ENCODE measurements around the gene CNTNAP2.

CNTNAP2 gene

DNA sequence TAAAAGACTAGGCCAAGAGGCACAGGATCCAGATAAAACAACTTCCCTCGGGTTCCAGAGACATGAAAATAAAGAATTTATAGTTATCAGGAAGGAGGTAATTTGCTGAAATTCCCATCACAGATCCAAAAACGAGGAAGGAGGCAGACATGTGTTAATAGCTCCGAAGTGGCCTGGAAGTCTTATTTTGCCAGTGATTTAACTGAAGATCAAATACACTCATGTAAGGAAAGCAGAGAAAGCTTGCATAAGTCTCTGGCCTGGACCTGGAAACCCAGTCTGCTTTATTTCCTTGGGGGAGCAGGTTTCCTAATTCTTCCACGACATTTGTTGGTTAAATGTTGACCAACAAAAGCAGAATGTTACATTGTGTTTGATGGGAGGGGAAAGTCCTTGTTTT lies 1975.3 kb downstream of the CNTNAP2 start:
- DNase-seq = no peak

DNA sequence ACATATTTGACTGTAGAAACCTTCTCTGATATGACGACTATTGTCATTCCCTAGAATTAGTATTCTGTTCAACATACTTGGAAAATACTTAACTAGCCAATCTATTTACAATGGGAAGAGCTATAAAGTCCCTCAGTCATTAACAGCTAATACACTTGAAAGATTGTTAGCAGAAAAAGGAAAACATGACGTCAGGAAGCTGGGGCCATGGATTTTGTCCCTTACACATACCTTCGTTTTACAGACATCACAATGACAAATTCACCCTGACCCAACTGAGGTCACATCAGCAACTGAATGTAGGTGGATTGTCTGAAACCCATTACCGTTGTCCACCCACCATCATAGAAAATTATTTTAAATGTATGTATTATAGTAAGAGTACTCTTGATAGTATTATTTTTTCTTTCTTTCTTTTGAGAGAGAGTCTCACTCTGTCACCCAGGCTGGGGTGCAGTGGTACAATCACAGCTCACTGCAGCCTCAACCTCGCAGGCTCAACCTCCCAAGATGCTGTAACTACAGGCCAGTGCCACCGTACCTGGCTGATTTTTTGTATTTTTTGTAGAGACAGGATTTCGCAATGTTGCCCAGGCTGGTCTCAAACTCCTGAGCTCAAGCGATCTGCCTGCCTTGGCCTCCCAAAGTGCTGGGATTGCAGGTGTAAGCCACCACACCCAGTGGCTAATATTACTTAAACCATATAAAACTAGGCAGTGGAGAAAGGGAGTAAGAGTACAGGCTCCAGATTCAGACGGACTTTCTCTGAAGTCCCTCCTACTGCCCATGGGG lies 1977.0 kb downstream of the CNTNAP2 start:
- DNase-seq = no peak

DNA sequence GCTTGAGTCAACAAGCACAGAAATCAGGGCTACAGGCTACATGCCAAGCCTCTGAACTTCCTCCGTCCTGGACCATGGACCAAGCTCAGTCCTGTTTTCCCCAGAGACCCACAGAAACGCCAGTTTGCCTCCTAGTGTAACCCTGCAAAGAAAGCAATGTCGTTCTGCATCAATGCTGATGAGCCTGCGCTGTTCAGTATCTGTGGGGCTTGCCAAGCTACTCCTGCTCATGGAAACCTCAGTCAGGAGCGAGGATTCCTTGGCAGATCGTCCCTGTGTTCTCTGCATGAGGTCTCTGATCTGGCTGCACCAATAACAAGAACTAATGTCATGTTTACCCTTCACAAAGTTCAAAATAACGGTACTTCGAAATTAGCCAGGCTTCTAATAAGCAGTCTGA lies 1978.5 kb downstream of the CNTNAP2 start:
- no peak for DNase-seq

DNA sequence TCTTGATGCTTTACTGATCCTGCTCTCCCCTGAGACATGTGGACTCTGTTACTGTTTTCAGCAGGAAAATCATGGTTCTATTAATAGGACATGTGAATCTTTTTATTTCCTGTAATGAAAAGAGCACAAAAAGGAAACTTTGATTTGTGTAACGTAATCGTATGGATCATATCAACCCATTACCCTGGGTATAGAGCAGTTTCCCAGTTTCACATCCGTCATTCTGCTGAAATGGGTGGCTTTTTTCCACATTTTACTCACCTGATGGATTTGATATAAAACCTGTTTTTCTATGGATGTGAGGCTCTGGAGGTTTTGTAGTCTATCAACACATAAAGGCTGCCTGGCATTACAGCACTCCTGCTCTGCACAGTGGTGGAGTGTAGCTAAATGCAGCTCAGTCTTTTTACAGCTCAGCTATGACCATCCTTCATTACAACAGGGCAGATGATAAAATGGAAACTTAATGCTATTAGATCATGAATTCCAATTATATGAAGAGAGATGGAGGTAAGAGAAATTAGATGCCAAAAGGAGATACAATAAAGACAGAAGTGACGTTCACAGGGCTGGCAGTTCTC lies 1987.6 kb downstream of the CNTNAP2 start:
- DNase-seq = no peak

GRCh38 chr7:148104924-148105323 lies 1988.3 kb downstream of the CNTNAP2 start:
- DNase-seq = no peak

GRCh38 chr7:148105853-148106252 lies 1989.3 kb downstream of the CNTNAP2 start:
- DNase-seq = no peak

DNA sequence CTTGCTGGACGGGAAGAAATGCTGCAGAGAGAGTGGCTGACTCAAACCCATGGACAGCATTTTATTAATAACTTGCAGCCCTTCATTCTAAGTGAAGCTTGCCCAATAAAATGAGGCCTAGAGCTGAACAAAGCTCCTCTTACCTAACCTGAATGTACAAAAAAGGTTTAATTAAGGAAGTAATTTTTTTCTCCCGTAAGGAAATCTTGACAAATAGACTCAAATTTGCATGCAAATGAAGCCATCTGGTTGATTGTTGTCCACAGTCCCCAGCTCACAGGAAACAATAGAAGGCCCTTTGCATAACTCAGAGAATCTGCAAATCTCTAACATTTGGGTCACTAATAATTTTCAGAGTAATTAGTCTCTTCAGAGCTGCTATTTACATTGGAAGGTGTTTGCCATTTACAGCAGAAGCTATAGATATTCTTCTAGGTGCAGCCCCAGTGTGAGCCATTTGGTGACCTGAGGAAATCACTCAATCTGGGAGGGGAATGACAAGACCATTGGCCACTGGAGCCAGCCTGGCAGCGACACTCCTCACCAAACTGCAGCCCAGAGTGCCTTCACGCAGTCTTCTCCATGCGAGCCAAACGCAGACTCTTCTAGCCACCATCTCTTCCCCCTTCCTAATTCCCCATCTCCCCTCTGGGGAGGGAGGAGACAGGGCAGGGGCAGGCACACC lies 1991.0 kb downstream of the CNTNAP2 start:
- DNase-seq = no peak

DNA sequence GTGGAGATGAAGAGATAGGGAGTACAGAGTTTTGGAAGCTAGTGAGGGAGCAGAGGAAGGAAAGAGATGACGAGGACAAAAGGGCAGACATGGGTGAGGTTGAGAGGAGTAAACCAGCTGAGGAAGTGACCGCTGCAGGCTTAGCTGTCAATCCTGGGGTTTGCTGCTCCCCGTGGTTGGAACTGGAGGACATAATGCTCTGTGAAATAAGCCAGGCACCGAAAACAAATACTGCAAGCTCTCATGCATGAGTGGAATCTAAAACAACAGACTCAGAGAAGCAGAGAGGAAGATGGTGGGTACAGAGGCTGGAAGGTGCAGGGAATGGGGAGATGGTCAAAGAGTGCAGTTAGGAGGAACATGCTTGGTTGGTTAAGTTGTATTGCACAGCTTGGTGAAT lies 1991.8 kb downstream of the CNTNAP2 start:
- no peak for DNase-seq

- DNase-seq = no peak
Observed at GRCh38 chr7:148110097-148110868, 1993.7 kb downstream of the CNTNAP2 start.

DNA sequence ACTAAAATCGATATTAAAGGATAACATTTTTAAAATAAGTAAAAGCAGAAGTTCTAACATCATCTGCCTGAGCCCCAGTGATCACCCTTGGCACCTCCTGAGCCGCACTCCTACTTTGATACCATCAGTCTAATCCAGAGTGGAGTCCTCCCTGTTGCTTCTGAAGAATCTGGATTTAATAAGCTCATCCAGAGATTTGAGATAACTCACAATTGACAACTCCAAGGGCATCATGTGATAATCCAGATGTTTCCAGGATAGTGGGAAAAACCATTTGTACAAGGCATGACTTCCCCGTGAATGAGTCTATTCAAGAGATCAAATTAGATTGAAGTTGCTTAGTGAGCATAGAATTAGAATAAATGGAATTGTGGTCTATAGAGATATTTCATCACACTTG lies 1998.2 kb downstream of the CNTNAP2 start:
- DNase-seq = no peak

GRCh38 chr7:148115308-148115707 lies 1998.7 kb downstream of the CNTNAP2 start:
- no peak for DNase-seq

- DNase-seq = no peak
Observed at GRCh38 chr7:148116195-148116594, 1999.6 kb downstream of the CNTNAP2 start.

- no peak for DNase-seq
Observed at GRCh38 chr7:148116829-148117403, 2000.3 kb downstream of the CNTNAP2 start.

DNA sequence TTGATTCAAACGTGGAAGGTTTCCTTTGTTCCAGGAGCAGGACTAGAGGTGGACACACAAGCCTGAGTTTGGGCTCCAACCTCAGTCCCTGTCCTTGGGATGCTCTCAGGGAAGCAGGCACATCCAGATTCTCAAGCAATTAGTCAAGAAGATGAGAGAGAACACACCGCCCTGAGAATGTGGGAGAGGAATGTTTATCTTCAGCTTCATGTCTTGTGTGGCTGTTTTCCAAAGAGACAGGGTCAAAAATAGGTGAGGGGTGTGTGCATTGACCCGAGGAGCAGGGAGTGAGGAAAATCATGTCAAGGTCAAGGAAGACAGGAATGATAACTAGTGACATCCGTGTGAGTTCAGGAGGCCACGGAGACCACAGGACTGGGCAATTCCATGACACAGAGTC lies 2001.8 kb downstream of the CNTNAP2 start:
- DNase-seq = no peak

DNA sequence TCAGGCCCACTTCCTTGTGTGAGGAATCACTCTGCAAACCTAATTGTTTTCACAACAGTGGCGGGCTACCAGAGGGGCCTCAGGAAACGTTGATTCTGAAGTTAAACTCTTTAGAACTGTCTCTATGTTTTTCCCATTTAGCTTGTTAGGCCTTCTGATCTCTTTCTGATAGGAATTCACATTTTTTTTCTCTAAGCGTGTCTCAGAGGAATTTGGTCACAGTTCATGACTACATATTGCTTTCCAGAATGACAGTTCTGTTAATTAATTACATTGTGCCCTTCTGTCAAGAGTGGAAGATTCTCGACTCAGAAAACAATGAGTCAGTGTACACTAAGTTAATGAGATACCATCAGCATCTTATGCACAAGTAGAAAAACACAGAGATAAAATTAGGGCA lies 2004.8 kb downstream of the CNTNAP2 start:
- DNase-seq = no peak

GRCh38 chr7:148121847-148122246 lies 2005.2 kb downstream of the CNTNAP2 start:
- DNase-seq = no peak

DNA sequence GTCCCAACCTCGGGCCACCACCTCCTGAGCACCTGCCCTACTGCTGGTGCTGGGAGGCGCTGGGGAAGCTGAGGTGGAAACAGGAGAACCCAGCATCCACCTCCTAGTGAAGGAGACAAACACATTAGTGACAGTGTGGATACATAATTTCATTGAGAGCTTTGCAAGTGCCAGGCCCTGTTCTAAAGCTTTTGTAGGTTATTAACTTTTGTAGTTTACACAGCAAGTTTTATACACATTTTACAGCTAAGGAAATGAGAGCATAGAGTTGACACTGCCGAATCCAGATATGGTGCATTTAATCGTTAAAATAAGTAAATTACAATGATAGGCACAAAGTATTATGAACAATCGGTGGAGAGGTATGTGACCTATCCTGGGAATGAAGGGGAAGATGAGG lies 2007.9 kb downstream of the CNTNAP2 start:
- no peak for DNase-seq

- DNase-seq = no peak
Observed at GRCh38 chr7:148127374-148127773, 2010.8 kb downstream of the CNTNAP2 start.

DNA sequence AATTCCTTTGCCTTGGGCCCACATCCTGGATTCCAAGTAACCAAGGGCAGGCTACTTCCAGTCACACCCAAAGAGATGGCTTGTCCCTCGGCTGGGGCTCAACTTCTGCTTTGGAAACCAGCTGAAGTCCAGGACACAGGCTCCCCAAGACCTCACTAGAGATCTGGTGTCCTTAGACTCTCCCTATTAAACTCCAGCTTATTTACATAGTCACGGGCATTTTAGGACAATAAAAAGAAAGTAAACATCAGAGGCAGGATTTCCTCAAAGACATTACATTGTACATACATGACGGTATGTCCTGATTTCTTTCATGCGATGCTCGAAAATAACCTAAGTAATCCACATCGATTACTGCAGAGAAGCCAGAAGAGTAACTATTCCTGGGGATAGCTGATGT lies 2012.4 kb downstream of the CNTNAP2 start:
- no peak for DNase-seq

GRCh38 chr7:148135116-148135515 lies 2018.5 kb downstream of the CNTNAP2 start:
- no peak for DNase-seq

- DNase-seq = no peak
Observed at GRCh38 chr7:148135997-148136396, 2019.4 kb downstream of the CNTNAP2 start.

DNA sequence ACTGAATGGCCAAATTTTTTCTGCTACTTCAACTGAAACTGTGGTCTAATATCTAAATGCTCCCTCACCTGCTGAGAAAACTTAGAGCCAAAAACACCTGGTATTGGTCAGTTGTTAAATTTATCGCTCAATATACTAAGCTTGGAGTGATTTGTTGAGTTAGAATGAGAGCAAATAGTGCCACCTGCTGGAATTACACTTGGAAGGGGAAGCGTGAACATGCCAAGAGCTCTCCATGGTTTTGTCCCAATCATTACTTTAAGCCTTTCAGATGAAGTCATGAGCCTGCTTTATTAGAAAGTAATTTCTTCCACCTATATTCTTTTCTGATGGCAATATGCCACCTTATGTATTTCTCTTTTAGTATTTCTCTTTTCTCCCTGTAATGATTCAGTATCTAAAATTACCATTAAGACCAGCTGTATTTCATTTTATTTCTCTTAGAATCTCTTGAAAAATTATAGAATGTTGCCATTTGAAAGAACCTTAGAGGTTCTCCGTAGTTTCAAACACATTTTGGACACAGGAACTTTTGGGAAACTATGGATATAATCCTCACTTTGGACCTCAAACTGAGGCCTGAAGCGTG lies 2026.2 kb downstream of the CNTNAP2 start:
- no peak for DNase-seq

DNA sequence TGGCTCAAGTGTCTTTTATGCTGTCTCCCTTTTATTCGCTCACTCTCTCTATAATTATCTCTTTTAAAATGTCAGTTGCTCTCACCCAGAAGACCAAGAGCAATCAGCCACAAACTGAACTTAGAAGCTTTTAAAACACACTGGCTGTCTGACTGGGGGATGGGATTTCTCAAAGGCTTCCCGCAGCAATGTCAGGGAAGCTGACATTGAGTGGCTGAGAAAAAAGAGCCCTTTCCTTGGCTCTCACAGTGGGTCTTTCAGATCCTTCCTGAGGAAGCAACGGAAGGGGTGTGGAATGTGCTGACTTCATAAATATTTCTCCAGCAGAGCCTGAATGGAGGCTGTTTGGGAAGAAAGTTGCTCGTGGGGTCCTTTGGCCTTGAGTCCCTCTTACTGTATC lies 2028.2 kb downstream of the CNTNAP2 start:
- no peak for DNase-seq

Measured in CD4-positive, alpha-beta T cell treated with Interleukin-4 for 4 hours (primary cell).